ENCODE data around the gene MAGEA11.
"Not testable (repeated sequence)": the region's sequence is repeated elsewhere in the genome, so short reads cannot be mapped to it uniquely, and the experiment has no call there.

The MAGEA11 gene

GRCh38 chrX:149718757-149719156 is 6.9 kb downstream of the MAGEA11 start:
- DNase-seq (ENCODE audit: low read depth) = no peak

- no peak for DNase-seq (ENCODE audit: low read depth)
Measured at GRCh38 chrX:149720021-149720689, 8.3 kb downstream of the MAGEA11 start.

GRCh38 chrX:149721241-149721640 is 9.4 kb downstream of the MAGEA11 start:
- not testable (repeated sequence) for DNase-seq (ENCODE audit: low read depth)

- no peak for DNase-seq (ENCODE audit: low read depth)
Measured at GRCh38 chrX:149721778-149722177, 9.9 kb downstream of the MAGEA11 start.

GRCh38 chrX:149723583-149724118 is 11.8 kb downstream of the MAGEA11 start:
- not testable (repeated sequence) for DNase-seq (ENCODE audit: low read depth)

GRCh38 chrX:149727308-149727707 is 15.4 kb downstream of the MAGEA11 start:
- not testable (repeated sequence) for DNase-seq (ENCODE audit: low read depth)

GRCh38 chrX:149742269-149742668 is 30.4 kb downstream of the MAGEA11 start:
- DNase-seq (ENCODE audit: low read depth) = not testable (repeated sequence)

GRCh38 chrX:149746390-149747007 is 34.6 kb downstream of the MAGEA11 start:
- not testable (repeated sequence) for DNase-seq (ENCODE audit: low read depth)

- DNase-seq (ENCODE audit: low read depth) = no peak
Measured at GRCh38 chrX:149757206-149758067, 45.6 kb downstream of the MAGEA11 start.

- DNase-seq (ENCODE audit: low read depth) = no peak
Measured at GRCh38 chrX:149758068-149758714, 46.3 kb downstream of the MAGEA11 start.

GRCh38 chrX:149758715-149759078 is 46.8 kb downstream of the MAGEA11 start:
- DNase-seq (ENCODE audit: low read depth) = not testable (repeated sequence)

GRCh38 chrX:149759824-149760223 is 48.0 kb downstream of the MAGEA11 start:
- DNase-seq (ENCODE audit: low read depth) = no peak

- DNase-seq (ENCODE audit: low read depth) = no peak
Measured at GRCh38 chrX:149760965-149761364, 49.1 kb downstream of the MAGEA11 start.

GRCh38 chrX:149761858-149762674 is 50.2 kb downstream of the MAGEA11 start:
- not testable (repeated sequence) for DNase-seq (ENCODE audit: low read depth)

GRCh38 chrX:149762696-149763614 is 51.1 kb downstream of the MAGEA11 start:
- DNase-seq (ENCODE audit: low read depth) = no peak
